Fibroblast of pulmonary artery (primary cell): Measurements from ENCODE around the gene HOXC11.

Experiments
- DNase-seq: peaks from one replicate; pipeline ENCODE4 v3.0.0-alpha.2; 2010; ENCODE audit warnings: low read depth
- H3K4me3 ChIP-seq: replicated peaks from 2 replicates; pipeline ENCODE4 v1.5.1; 2011; ENCODE audit warnings: low read depth, mild to moderate bottlenecking, control low read depth, low read length, moderate library complexity
- CTCF ChIP-seq: IDR thresholded peaks from 2 replicates; pipeline ENCODE4 v1.5.1; 2011; ENCODE audit warnings: mild to moderate bottlenecking, control low read depth, low read length, inconsistent platforms; ENCODE audit errors: missing control alignments

Gene HOXC11

DNA sequence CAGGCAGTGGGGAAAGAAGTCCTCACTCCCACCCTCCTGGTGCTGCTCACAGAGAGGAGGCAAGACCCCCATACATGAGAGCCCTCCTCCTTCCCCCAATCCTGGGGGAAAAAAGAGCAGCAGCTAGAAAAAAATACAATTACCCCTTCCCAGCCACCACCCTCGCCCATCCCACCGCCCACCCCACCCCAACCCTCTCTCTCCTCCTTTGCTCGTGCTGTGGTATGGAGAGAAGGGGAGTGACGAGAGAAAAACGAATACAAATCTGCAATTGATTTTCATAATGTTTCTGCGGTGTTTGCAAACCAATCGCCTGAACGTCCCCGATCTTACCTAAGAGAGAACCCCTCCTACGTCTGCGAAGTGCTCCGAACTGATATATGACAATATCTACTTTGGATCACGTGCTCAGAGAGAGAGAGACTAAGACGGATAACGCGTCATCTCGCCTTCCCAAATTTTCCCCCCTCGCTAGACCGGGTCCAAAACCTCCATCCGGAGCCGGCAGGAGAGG, at the start of gene HOXC11:
HOXC11 (plus strand) TSS at position 405 of the 514 bp plus-strand sequence. CDS start 116 bp downstream, outside the sequence.
- DNase-seq, result no peak
- TF ChIP-seq CTCF, result no peak
- no peak within 1 kb of the TSS for H3K4me3 ChIP-seq

GRCh38 chr12:53924521-53925405, 48.2 kb upstream of the HOXC11 start:
- H3K4me3 ChIP-seq, result no peak overlapping the region
- no peak for TF ChIP-seq CTCF
- DNase-seq, result no peak

- no peak for DNase-seq
- TF ChIP-seq CTCF, result no peak
- no peak overlapping the region for H3K4me3 ChIP-seq
Observed at GRCh38 chr12:53927220-53928029, 45.5 kb upstream of the HOXC11 start.

DNA sequence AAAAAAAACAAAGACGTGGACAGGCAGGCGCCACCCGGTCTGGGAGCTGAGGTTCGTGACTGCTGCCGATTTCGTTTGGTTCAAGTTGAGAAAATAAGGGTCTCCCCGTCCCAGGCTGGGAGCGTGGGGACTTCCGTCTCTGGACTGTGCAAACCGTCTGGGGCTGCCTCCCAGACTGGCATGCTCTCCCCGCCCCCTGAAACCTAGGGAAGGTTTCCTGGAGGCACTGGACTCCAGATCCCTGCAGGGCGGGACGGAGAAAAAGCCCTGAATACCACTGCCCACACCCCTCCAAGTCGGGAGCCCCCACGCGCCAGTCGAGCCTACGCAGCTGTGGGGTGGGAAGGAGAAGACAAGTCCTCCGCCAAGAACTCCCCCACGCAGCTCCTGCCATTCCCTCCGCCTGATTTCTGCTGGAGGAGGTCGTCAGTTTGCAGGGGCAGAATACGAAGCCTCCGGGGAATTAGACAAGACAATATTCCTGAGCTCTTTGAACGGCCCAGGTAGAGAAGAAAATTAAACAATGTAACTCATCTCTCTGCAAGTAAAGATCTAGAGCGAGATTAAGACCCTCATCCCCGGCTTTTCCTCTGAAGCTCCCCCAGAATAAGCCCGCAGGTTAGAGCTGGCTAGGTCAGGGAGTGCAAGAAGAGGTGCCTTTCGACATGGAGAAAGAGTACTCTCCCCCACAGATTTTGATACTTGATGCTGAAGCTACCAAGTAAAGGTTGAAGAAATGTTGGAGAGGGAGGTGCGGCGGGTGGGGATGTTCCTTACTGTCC, 44.7 kb upstream of the HOXC11 start:
- H3K4me3 ChIP-seq, result no peak overlapping the region
- no peak for TF ChIP-seq CTCF
- no peak for DNase-seq

DNA sequence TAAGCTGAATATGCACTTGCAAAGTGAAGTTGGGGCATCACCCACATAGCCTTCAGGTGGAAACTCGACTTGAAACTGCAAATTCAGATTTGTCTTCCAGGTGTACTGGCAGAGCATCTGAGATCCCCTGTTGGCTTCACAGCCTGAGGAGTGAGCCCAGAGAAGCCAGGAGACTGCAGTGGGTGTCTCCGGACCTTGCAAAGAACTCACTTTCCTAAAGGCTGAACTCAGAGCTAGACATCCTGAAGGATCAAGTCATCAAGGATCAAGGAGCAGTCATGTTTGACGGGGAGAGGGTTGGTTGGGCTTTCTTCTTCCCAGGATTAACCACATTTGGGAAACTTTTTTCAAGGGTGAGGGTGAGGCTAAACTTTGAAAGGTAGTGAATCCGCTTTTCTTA, 43.4 kb upstream of the HOXC11 start:
- no peak overlapping the region for H3K4me3 ChIP-seq
- TF ChIP-seq CTCF, result no peak
- DNase-seq, result no peak

DNA sequence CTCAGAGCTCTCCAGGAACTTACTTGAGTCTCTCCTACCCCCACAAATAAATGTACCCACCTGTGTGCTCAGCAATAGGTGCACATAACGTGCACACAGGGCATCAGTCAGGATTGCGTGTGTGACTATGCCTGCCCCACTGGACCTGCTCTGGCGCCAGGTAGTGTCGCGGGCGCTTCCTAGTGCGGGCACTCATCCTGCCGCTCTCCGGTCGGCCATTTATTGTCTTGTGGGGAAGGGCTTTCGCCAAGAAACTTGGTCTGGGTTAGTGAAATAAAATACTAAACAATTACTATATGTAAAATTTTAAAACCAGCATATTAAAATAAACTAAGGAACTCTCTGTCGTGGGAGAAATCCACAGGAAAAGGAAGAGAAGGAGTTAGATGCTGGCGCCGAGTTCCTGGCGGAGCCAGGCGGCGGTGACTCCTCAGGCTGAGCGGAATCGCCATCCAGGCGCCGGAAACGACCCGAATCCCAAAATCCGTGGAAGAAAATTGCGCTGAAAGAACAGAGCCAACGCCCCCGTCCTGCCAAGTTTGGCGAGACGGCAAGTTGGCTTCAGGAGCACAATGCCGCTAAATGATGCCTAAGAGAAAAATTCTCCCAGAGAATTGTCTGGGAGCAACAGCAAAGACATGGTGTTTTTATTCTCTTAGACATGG, 42.2 kb upstream of the HOXC11 start:
- no peak for DNase-seq
- H3K4me3 ChIP-seq, result no peak overlapping the region
- no peak for TF ChIP-seq CTCF
